Nephron progenitor cell (in vitro differentiated cells): ENCODE data around the gene PPIP5K2.
A peak's percentile ranks its signal among the peaks of the same experiment; 100 is the strongest.

ENCODE experiments used
- DNase-seq: peaks from one replicate; pipeline ENCODE4 v3.0.0; 2021
- H3K27ac Mint-ChIP-seq: 2 replicates; pipeline ENCODE4 v1.8.0; 2021; ENCODE audit warnings: mild to moderate bottlenecking, moderate library complexity, mixed read lengths
- H3K27me3 Mint-ChIP-seq: 2 replicates; pipeline ENCODE4 v1.8.0; 2021; ENCODE audit warnings: mild to moderate bottlenecking, low read depth, mixed read lengths; ENCODE audit not compliant: poor library complexity
- H3K36me3 Mint-ChIP-seq: 2 replicates; pipeline ENCODE4 v1.8.0; 2021; ENCODE audit warnings: low read depth, mixed read lengths
- H3K4me1 Mint-ChIP-seq: 2 replicates; pipeline ENCODE4 v1.8.0; 2021; ENCODE audit warnings: mixed read lengths
- H3K4me3 Mint-ChIP-seq: 2 replicates; pipeline ENCODE4 v1.8.0; 2021; ENCODE audit warnings: mild to moderate bottlenecking, moderate library complexity, mixed read lengths
- H3K9me3 Mint-ChIP-seq: 2 replicates; pipeline ENCODE4 v1.8.0; 2021; ENCODE audit warnings: mild to moderate bottlenecking, moderate library complexity, mixed read lengths
- CTCF ChIP-seq: fragments of 200-600 bp; sonication (generic); IDR thresholded peaks from 2 replicates; pipeline ENCODE4 v1.5.0; 2021; ENCODE audit warnings: antibody characterized with exemption

PPIP5K2 gene

GRCh38 chr5:103255691-103256090 is 135.6 kb downstream of the PPIP5K2 start:
- H3K4me3 Mint-ChIP-seq: no peak overlapping the region
- no peaks in the 10 kb centered on the region for H3K36me3 Mint-ChIP-seq
- H3K4me1 Mint-ChIP-seq: peaks cover 21% of the 10 kb centered on the region
- no peaks in the 10 kb centered on the region for H3K9me3 Mint-ChIP-seq
- H3K27ac Mint-ChIP-seq: no peak overlapping the region
- no peak for DNase-seq
- peaks cover 13% of the 10 kb centered on the region for H3K27me3 Mint-ChIP-seq
- TF ChIP-seq CTCF: no peak

GRCh38 chr5:103256178-103256577 is 136.1 kb downstream of the PPIP5K2 start:
- Mint-ChIP-seq H3K4me1 (peaks cover 26% of the 10 kb centered on the region), H3K36me3 (no peaks in the 10 kb centered on the region), H3K27ac (no peak overlapping the region), H3K9me3 (no peaks in the 10 kb centered on the region), H3K4me3 (no peak overlapping the region), H3K27me3 (peaks cover 13% of the 10 kb centered on the region)
- TF ChIP-seq CTCF: no peak
- DNase-seq: no peak

GRCh38 chr5:103258368-103258956 is 138.4 kb downstream of the PPIP5K2 start, which contains the start of gene MACIR:
Gene MACIR, plus strand, starts transcription at chr5:103258763. Its CDS starts 17,157 bp downstream, at chr5:103275920.
- DNase-seq: peak; percentile 98
- Mint-ChIP-seq H3K36me3 (no peaks in the 10 kb centered on the region), H3K4me3 (peak within 1 kb of the TSS; percentile 96), H3K9me3 (no peaks in the 10 kb centered on the region), H3K27me3 (peaks cover 10% of the 10 kb centered on the region), H3K27ac (peak within 1 kb of the TSS; percentile 87), H3K4me1 (peaks cover 48% of the 10 kb centered on the region)
- no peak for TF ChIP-seq CTCF

- TF ChIP-seq CTCF: no peak
- no peaks in the 10 kb centered on the region for H3K9me3 Mint-ChIP-seq
- peak overlapping the region; percentile 96 for H3K4me3 Mint-ChIP-seq
- peaks cover 8% of the 10 kb centered on the region for H3K27me3 Mint-ChIP-seq
- H3K27ac Mint-ChIP-seq: no peak overlapping the region
- H3K36me3 Mint-ChIP-seq: no peaks in the 10 kb centered on the region
- peaks cover 48% of the 10 kb centered on the region for H3K4me1 Mint-ChIP-seq
- DNase-seq: peak; percentile 67
Observed at GRCh38 chr5:103258957-103259704, 139.0 kb downstream of the PPIP5K2 start.

DNA sequence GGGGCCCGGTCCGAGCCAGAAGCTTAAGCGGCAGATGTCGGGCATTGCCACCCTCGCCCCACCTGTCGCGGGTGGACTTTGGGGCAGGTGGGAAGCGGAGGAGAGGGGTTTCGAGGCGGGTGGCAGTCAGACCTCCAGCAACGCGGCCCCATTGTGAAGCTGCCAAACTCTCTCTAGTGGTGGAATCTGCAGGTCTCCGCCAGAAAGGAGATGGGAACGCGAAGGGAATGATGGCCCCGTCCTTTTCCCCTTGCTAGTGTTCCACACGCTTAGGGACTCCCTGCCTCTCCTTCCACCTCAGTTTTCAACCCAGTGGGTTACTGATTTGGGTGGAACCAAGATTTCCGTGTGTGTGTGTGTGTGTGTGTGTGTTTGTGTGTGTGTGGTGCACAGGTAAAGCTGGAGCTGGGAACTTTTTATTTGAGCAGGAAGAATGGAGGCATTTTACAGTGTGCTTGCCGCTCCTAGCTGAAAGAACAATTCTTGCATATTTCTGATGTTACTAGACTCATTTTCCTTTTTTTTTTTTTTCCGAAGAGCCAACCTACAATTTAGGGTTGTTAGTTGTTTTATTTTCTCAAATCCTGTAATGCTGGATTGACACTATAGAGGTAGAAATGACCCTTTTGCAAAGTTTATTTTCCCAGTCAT is 139.7 kb downstream of the PPIP5K2 start:
- no peak for DNase-seq
- Mint-ChIP-seq H3K4me3 (peak overlapping the region; percentile 96), H3K27me3 (peaks cover 3% of the 10 kb centered on the region), H3K9me3 (no peaks in the 10 kb centered on the region), H3K36me3 (no peaks in the 10 kb centered on the region), H3K4me1 (peaks cover 48% of the 10 kb centered on the region), H3K27ac (peak overlapping the region; percentile 87)
- no peak for TF ChIP-seq CTCF
